Skeletal muscle satellite cell (primary cell): ENCODE data around the gene PHACTR2. TPM values are rescaled to one million over a fixed set of nuclear protein-coding genes. Genes with fewer than 3 reads are reported as not detected.
A peak's percentile ranks its signal among the peaks of the same experiment; 100 is the strongest.
"Not testable (repeated sequence)": the region's sequence is repeated elsewhere in the genome, so short reads cannot be mapped to it uniquely, and the experiment has no call there.

Experiments
- H3K27me3 ChIP-seq: 2 replicates; pipeline ENCODE4 v1.7.0; 2013; ENCODE audit warnings: low read length; ENCODE audit not compliant: control insufficient read depth, insufficient read depth
- H3K36me3 ChIP-seq: 2 replicates; pipeline ENCODE4 v1.7.0; 2013; ENCODE audit warnings: mild to moderate bottlenecking, control low read depth, low read length; ENCODE audit not compliant: insufficient read depth
- H3K4me1 ChIP-seq: 2 replicates; pipeline ENCODE4 v1.7.0; 2013; ENCODE audit warnings: low read length; ENCODE audit not compliant: control insufficient read depth, insufficient read depth
- H3K4me2 ChIP-seq: 2 replicates; pipeline ENCODE4 v1.7.0; 2013; ENCODE audit warnings: mild to moderate bottlenecking, low read length
- H3K4me3 ChIP-seq: 2 replicates; pipeline ENCODE4 v1.7.0; 2013; ENCODE audit warnings: low read length
- H3K9ac ChIP-seq: 2 replicates; pipeline ENCODE4 v1.7.0; 2013; ENCODE audit warnings: mild to moderate bottlenecking, low read depth, low read length, moderate library complexity
- H3K9me3 ChIP-seq: replicated peaks from 2 replicates; pipeline ENCODE4 v1.7.0; 2013; ENCODE audit warnings: mild to moderate bottlenecking, control low read depth, low read length
- total RNA-seq: library from RNA; depleted of rRNA; stranded (reverse); fragments of >200 nt; gene quantifications from 2 replicates; pipeline ENCODE4 v1.2.3, GENCODE V29; 2012; rRNA removed

The PHACTR2 gene
- total RNA-seq, result 33.7 and 35.4 TPM in 2 replicates

DNA sequence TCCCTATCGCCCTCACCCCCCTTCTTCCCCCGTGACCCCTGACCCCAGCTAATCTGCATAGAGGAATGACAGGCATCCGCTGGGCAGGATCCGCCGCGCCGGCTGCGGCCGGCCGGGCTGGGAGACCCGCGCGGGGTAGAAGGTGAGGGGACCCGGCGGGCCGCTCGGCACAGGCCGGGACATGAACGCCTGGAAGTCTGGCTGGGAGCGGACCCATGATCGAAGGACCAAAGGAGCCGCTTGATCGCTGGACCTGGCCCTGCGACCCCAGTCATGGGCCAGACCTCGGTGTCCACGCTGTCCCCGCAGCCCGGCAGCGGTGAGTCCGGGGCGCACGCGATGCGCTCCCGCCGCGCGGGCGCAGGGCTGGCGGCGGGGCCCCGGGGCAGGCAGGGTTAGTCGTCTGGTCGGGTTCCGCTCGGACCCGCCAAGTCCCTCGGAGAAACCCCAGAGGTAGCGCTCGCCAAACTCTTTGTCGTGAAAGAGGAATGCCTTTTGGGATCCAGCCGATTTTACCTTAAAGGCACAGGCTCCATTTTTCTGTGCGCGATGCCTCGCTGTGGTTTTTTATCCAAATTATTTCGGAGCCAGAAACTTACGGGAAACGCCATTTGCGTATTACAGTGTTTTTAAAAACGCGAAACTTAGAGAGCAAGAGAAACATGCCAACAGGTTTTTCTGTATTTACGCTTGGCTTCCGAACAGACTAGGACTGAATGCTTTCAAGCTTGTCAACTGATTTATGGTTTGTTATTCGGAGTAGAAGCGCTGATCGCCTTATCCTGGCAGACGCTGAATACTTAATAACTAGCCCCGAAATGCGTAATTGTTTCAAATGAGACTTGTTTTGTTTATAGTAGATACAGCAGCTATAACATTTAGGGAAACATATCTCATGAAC, at the start of gene PHACTR2:
Gene PHACTR2, plus strand, starts transcription at position 75 of the 901 bp plus-strand sequence. Its CDS starts 199 bp downstream, at position 274.
- peak within 1 kb of the TSS; percentile 95 for H3K4me2 ChIP-seq
- no peaks in the 10 kb centered on the region for H3K27me3 ChIP-seq
- H3K4me1 ChIP-seq, result peaks cover 52% of the 10 kb centered on the region
- no peaks in the 10 kb centered on the region for H3K36me3 ChIP-seq
- H3K4me3 ChIP-seq, result peak within 1 kb of the TSS; percentile 95
- H3K9me3 ChIP-seq, result peaks cover 4% of the 10 kb centered on the region
- H3K9ac ChIP-seq, result peak within 1 kb of the TSS; percentile 98

DNA sequence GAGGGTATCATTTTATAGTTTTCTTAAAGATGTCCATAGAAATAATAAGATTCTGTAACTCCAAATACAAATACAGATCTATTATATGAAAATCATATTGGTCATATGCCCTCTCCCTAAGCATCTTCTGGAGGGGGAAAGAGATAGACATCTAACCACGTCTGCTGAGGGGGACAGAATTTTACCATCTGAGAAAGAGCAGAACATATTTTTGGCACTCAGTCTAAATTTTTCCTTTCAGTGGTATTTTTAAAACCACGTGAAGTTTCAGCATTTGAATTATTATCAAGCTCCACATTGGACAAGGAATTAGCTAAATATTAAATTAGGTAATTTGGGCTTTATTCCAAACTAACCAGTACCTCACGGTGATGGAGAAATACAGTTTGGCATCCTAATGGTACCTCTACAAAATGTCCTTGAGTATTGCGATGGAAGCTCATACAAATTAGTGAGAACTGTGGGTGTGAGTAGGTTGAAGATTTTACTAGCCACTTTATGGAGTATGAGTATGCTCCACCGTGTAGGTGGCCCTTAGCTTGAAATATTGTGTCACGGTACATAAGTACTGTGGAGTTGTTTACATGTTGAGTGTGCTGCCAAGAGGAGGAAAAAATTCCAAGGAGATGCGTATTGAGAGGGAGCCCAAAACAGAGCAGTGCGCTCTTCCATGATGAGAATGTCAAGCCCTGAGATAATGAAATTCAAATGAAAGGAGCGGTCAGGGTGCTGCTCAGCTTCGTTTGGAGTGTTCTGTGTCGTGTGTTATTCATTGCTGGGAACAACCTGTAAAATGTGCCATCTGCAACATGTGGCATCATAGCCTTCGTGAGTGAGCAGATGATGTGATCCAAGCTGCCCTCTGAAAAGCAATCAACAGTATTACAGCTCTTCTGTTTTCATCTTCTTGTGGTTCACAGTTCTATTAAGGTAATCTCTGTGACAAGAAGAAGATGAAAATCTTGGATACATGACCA, 48.4 kb upstream of the PHACTR2 start:
- Histone ChIP-seq H3K9me3 (no peaks in the 10 kb centered on the region), H3K27me3 (no peaks in the 10 kb centered on the region), H3K36me3 (no peaks in the 10 kb centered on the region), H3K4me2 (peak overlapping the region; percentile 19), H3K4me1 (peaks cover 8% of the 10 kb centered on the region), H3K9ac (no peak overlapping the region), H3K4me3 (no peak overlapping the region)

DNA sequence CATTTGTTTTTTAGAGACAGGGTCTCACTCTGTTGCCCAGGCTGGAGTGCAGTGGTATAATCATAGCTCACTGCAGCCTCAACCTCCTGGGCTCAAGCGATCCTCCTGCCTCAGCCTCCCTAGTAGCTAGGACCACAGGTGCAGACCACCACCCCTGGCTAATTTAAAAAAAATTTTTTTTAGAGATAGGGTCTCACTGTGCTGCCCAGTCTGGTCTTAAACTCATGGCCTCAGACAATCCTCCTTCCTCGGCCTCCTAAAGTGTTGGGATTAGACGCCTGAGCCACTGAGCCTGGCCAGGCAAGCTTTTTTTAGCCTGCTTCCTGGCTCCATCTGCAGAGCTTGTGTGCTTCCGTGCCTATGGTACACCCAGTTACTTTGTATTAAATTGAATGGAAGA, 46.6 kb upstream of the PHACTR2 start:
- not testable (repeated sequence) for H3K9ac ChIP-seq, H3K9me3 ChIP-seq, H3K27me3 ChIP-seq, H3K36me3 ChIP-seq, H3K4me2 ChIP-seq, H3K4me1 ChIP-seq, H3K4me3 ChIP-seq

DNA sequence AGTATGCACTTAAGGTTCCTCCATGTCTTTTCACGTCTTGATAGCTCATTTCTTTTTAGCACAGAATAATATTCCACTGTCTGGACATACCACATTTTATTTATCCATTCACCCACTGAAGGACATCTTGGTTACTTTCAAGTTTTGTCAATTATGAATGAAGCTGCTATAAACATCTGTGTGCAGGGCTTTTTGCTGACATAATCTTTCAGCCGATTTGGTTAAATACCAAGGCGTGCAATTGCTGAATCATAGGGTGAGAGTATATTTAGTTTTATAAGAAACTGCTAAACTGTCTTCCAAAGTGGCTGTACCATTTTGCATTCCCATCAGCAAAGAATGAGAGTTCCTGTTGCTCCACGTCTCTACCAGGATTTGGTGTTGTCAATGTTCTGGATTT, 44.9 kb upstream of the PHACTR2 start:
- H3K4me3 ChIP-seq, result no peak overlapping the region
- H3K36me3 ChIP-seq, result no peaks in the 10 kb centered on the region
- H3K9me3 ChIP-seq, result no peaks in the 10 kb centered on the region
- H3K4me1 ChIP-seq, result peaks cover 8% of the 10 kb centered on the region
- H3K9ac ChIP-seq, result no peak overlapping the region
- H3K27me3 ChIP-seq, result no peaks in the 10 kb centered on the region
- H3K4me2 ChIP-seq, result no peak overlapping the region

DNA sequence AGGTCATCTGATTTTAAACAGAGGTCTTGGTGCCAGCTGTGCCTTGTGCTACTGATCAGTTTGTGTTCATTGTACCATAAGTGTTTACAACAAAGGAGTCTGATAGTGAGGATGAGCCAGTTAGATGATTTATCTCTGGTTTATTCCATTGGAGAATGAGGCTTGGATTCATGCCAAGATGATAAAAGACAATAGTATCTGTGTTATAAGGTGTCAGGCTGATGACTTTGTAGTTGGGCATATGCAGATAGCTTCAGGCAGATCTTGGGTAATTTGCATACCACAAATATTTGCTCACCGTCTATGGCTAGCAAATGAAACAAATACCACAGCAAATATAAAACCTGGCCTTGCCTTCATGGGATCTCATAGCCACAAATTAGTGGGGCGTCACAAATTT, 43.3 kb upstream of the PHACTR2 start:
- Histone ChIP-seq H3K9ac (no peak overlapping the region), H3K4me2 (no peak overlapping the region), H3K27me3 (no peaks in the 10 kb centered on the region), H3K36me3 (no peaks in the 10 kb centered on the region), H3K4me1 (peaks cover 3% of the 10 kb centered on the region), H3K9me3 (no peaks in the 10 kb centered on the region), H3K4me3 (no peak overlapping the region)

DNA sequence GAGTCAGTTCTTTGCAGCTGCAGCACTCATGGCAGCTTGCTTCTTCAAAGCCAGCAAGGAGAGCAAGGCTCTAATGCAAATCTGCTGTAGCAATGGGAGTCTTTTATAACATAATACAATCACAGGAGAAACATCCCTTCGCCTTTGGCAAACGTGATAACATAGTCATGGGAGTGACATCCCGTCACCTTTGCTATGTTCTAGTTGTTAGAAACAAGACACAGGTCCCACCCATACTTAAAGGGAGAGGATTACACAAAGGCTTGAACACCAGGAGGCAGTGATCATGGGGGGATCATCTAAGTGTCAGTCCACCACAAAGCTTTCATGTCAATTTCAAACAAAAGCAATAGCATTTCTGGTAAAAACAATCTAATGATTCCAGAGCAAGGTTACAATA, 40.1 kb upstream of the PHACTR2 start:
- Histone ChIP-seq H3K9ac (no peak overlapping the region), H3K36me3 (no peaks in the 10 kb centered on the region), H3K4me3 (no peak overlapping the region), H3K4me1 (no peaks in the 10 kb centered on the region), H3K27me3 (no peaks in the 10 kb centered on the region), H3K4me2 (no peak overlapping the region), H3K9me3 (no peaks in the 10 kb centered on the region)

DNA sequence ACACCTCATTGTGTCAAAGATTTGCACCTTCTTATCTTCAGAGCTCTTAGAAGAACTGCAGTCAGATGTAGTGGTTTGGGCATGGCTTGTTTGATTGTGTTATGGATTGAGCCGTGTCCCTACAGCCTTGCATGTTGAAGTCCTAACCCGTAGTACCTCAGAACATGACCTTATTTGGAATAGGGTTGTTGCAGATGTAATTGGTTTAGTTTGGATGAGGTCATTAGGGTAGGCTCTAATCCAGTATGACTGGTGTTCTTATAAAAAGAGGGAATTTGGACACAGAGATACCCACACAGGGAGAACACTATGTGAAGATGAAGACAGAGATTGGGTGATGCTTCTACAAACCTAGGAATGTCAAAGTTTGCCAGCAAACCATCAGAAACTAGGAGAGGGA, 35.4 kb upstream of the PHACTR2 start:
- Histone ChIP-seq H3K9ac (no peak overlapping the region), H3K4me1 (no peaks in the 10 kb centered on the region), H3K4me2 (no peak overlapping the region), H3K27me3 (no peaks in the 10 kb centered on the region), H3K36me3 (no peaks in the 10 kb centered on the region), H3K4me3 (no peak overlapping the region), H3K9me3 (no peaks in the 10 kb centered on the region)

DNA sequence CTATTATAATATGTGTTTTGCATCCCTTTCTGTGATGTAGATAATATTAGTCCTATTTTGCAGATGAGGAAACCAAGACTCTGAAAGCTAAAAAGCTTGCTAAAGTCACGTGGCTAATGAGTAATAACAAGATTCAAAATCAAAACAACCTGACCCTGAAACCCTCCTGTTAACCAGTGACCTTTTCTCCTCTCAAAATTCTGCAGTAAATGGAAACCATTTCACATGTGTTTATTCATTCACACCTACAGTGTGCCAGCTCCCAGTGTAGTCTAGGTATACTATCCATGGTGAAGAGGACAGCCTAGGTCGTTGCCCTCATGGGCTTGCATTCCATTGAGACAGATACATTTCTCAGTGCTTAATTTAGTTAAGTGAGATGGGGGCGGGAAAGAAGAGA, 30.6 kb upstream of the PHACTR2 start:
- Histone ChIP-seq H3K4me2 (no peak overlapping the region), H3K4me1 (no peaks in the 10 kb centered on the region), H3K9me3 (no peaks in the 10 kb centered on the region), H3K9ac (no peak overlapping the region), H3K36me3 (no peaks in the 10 kb centered on the region), H3K4me3 (no peak overlapping the region), H3K27me3 (no peaks in the 10 kb centered on the region)

DNA sequence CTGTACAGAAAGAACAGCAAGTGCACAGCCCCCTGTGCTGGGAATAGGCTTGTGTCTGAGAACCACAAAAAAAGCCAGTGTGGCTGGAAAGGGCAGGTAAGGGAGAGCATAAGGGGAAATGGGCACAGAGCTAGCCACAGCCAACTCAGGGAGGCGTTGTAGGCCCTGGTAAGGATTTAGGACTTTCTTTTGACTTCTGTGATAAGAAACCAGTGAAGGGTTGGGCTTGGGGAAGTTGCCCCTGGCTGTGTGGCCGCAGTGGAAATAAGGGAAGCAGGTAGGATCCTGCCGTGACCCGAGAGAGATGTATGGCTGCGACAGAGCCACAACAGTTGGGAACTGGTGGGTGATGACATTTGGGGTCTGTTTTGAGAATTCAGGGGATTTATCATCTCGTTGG, 30.0 kb upstream of the PHACTR2 start:
- H3K4me2 ChIP-seq, result no peak overlapping the region
- no peaks in the 10 kb centered on the region for H3K36me3 ChIP-seq
- H3K9me3 ChIP-seq, result no peaks in the 10 kb centered on the region
- H3K27me3 ChIP-seq, result no peaks in the 10 kb centered on the region
- H3K4me1 ChIP-seq, result no peaks in the 10 kb centered on the region
- H3K9ac ChIP-seq, result no peak overlapping the region
- H3K4me3 ChIP-seq, result no peak overlapping the region

DNA sequence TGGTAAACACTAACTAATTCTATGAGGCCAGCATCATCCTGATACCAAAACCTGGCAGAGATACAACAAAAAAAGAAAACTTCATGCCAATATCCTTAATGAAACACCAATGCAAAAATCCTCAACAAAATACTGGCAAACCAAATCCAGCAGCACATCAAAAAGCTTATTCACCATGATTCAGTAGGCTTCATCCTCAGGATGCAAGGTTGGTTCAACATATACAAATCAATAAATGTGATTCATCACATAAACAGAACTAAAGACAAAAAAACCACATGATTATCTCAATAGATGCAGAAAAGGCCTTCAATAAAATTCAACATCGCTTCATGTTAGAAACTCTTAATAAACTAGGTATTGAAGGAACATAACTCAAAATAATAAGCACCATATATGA, 28.4 kb upstream of the PHACTR2 start:
- H3K4me2 ChIP-seq, H3K27me3 ChIP-seq, H3K9me3 ChIP-seq, H3K9ac ChIP-seq, H3K36me3 ChIP-seq, H3K4me1 ChIP-seq, H3K4me3 ChIP-seq: not testable (repeated sequence)

DNA sequence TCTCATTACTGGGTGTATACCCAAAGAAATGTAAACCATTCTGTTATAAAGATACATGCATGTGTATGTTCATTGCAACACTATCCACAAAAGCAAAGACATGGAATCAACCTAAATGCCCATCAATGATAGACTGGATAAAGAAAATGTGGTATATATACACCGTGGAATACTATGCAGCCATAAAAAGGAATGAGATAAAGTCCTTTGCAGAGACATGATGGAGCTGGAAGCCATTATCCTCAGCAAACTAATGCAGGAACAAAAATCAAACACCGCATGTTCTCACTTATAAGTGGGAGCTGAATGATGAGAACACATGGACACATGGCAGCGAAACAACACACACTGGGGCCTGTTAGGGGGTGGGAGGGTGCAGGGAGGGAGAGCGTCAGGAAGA, 26.4 kb upstream of the PHACTR2 start:
- H3K36me3 ChIP-seq, H3K9me3 ChIP-seq, H3K27me3 ChIP-seq, H3K4me1 ChIP-seq, H3K4me3 ChIP-seq, H3K9ac ChIP-seq, H3K4me2 ChIP-seq: not testable (repeated sequence)
